IMR-90 (cell line): Measurements from ENCODE around the gene DERL3.
A peak's percentile ranks its signal among the peaks of the same experiment; 100 is the strongest.

Experiments
- BHLHE40 ChIP-seq: fragments of 150-350 bp; IDR thresholded peaks from 2 replicates; pipeline ENCODE4 v1.6.1; 2016; ENCODE audit warnings: mild to moderate bottlenecking, low read depth, low read length
- FOS ChIP-seq: fragments of 150-350 bp; IDR thresholded peaks from 2 replicates; pipeline ENCODE4 v1.6.1; 2016; ENCODE audit warnings: low read depth, low read length
- MAZ ChIP-seq: IDR thresholded peaks from 2 replicates; pipeline ENCODE4 v1.6.1; 2012; ENCODE audit warnings: low read depth, mild to moderate bottlenecking, low read length, improper control_type of control experiment, moderate library complexity, borderline replicate concordance
- NFE2L2 ChIP-seq: fragments of 150-350 bp; IDR thresholded peaks from 2 replicates; pipeline ENCODE4 v1.6.1; 2016; ENCODE audit warnings: low read depth, mild to moderate bottlenecking, low read length
- POLR2A ChIP-seq: IDR thresholded peaks from 2 replicates; pipeline ENCODE4 v1.6.1; 2012; ENCODE audit warnings: mild to moderate bottlenecking, low read depth, low read length
- RAD21 ChIP-seq: IDR thresholded peaks from 2 replicates; pipeline ENCODE4 v1.6.1; 2012; ENCODE audit warnings: low read length, improper control_type of control experiment
- SMC3 ChIP-seq: fragments of 150-350 bp; IDR thresholded peaks from 2 replicates; pipeline ENCODE4 v1.6.1; 2016; ENCODE audit warnings: low read depth, mild to moderate bottlenecking, antibody characterized with exemption, low read length, moderate library complexity
- TF ChIP-seq, protein P1 (sequence below): conservative IDR thresholded peaks from 2 replicates; pipeline ENCODE4 v1.5.1; 2012; ENCODE audit warnings: mild to moderate bottlenecking, low read depth, low read length, improper control_type of control experiment
- TF ChIP-seq, protein P2 (sequence below): fragments of 150-350 bp; IDR thresholded peaks from 2 replicates; pipeline ENCODE4 v1.6.1; 2016; ENCODE audit warnings: low read depth, mild to moderate bottlenecking, low read length, moderate library complexity, borderline replicate concordance
- TF ChIP-seq, protein P3 (sequence below): fragments of 150-350 bp; IDR thresholded peaks from 2 replicates; pipeline ENCODE4 v1.6.1; 2017; ENCODE audit warnings: mild to moderate bottlenecking, antibody characterized with exemption, low read length, low read depth

DNA sequence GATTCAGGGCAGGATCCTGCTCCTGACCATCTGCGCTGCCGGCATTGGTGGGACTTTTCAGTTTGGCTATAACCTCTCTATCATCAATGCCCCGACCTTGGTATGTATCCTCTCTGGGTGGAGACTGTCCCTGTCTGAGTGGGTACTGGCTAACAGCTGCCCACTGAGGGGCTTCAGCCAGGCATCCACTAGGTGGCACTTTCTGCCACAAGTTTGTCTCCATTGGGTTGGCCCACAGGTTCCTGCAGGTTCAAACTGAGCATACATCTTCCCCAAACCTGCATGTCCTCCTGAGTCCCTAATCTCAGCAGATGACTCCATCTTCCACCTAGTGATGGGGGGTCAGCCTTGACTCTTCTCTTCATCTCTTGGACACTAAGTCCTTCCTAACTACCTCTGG lies 23.3 kb upstream of the DERL3 start:
- TF ChIP-seq, protein P1, sequence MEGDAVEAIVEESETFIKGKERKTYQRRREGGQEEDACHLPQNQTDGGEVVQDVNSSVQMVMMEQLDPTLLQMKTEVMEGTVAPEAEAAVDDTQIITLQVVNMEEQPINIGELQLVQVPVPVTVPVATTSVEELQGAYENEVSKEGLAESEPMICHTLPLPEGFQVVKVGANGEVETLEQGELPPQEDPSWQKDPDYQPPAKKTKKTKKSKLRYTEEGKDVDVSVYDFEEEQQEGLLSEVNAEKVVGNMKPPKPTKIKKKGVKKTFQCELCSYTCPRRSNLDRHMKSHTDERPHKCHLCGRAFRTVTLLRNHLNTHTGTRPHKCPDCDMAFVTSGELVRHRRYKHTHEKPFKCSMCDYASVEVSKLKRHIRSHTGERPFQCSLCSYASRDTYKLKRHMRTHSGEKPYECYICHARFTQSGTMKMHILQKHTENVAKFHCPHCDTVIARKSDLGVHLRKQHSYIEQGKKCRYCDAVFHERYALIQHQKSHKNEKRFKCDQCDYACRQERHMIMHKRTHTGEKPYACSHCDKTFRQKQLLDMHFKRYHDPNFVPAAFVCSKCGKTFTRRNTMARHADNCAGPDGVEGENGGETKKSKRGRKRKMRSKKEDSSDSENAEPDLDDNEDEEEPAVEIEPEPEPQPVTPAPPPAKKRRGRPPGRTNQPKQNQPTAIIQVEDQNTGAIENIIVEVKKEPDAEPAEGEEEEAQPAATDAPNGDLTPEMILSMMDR = peak; percentile 67
- TF ChIP-seq MAZ (no peak), SMC3 (peak; percentile 78), POLR2A (no peak), FOS (no peak), NFE2L2 (no peak), RAD21 (peak; percentile 75), BHLHE40 (no peak)
- TF ChIP-seq, protein P2, sequence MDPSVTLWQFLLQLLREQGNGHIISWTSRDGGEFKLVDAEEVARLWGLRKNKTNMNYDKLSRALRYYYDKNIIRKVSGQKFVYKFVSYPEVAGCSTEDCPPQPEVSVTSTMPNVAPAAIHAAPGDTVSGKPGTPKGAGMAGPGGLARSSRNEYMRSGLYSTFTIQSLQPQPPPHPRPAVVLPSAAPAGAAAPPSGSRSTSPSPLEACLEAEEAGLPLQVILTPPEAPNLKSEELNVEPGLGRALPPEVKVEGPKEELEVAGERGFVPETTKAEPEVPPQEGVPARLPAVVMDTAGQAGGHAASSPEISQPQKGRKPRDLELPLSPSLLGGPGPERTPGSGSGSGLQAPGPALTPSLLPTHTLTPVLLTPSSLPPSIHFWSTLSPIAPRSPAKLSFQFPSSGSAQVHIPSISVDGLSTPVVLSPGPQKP = no peak
- TF ChIP-seq, protein P3, sequence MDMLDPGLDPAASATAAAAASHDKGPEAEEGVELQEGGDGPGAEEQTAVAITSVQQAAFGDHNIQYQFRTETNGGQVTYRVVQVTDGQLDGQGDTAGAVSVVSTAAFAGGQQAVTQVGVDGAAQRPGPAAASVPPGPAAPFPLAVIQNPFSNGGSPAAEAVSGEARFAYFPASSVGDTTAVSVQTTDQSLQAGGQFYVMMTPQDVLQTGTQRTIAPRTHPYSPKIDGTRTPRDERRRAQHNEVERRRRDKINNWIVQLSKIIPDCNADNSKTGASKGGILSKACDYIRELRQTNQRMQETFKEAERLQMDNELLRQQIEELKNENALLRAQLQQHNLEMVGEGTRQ = no peak
